GM10248 (cell line): ENCODE data around the gene ZNF268.

Experiments used
- CTCF ChIA-PET: fragments of 300-600 bp; sonication (Branson Sonifier 250); formaldehyde crosslinking; extraction: SDS; loops from one replicate; lab custom pipeline; 2021; ENCODE audit warnings: antibody characterized with exemption; lab: Yijun Ruan, JAX
- POLR2A ChIA-PET: fragments of 350-650 bp; sonication (Branson Sonifier 250); formaldehyde crosslinking; extraction: SDS; loops from one replicate; lab custom pipeline; 2020; ENCODE audit warnings: antibody characterized with exemption; lab: Yijun Ruan, JAX
- DNase-seq: peaks from one replicate; pipeline ENCODE4 v3.0.0; 2012; ENCODE audit errors: extremely low spot score
- TF ChIP-seq, protein P1 (sequence below): IDR thresholded peaks from 2 replicates; pipeline ENCODE4 v1.5.1; 2012; ENCODE audit warnings: mild to moderate bottlenecking, low read depth; ENCODE audit errors: extremely low read depth, missing control alignments, control extremely low read depth

ZNF268 gene

DNA sequence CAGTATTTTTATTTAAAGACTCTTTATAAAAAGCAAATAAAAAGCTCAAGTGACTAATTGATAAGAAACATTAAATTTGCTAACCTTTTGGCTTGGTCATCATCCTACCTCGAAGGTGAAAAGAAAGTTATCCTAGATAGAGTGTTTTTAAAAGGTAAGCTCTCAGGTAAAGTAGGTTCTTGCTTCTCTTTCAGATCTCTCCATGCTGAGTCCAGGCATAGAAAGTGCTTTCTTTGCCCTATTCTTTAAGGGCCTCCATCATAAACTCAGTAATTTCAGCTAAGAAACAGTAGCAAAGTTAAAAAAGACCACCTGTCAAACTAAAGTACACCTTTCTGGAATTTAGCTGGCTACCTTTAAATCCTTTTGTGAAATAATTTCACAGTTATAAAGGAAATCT, 75.0 kb downstream of the ZNF268 start:
- DNase-seq = no peak
- CTCF ChIA-PET = no interaction called here
- TF ChIP-seq, protein P1, sequence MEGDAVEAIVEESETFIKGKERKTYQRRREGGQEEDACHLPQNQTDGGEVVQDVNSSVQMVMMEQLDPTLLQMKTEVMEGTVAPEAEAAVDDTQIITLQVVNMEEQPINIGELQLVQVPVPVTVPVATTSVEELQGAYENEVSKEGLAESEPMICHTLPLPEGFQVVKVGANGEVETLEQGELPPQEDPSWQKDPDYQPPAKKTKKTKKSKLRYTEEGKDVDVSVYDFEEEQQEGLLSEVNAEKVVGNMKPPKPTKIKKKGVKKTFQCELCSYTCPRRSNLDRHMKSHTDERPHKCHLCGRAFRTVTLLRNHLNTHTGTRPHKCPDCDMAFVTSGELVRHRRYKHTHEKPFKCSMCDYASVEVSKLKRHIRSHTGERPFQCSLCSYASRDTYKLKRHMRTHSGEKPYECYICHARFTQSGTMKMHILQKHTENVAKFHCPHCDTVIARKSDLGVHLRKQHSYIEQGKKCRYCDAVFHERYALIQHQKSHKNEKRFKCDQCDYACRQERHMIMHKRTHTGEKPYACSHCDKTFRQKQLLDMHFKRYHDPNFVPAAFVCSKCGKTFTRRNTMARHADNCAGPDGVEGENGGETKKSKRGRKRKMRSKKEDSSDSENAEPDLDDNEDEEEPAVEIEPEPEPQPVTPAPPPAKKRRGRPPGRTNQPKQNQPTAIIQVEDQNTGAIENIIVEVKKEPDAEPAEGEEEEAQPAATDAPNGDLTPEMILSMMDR = no peak
- POLR2A ChIA-PET = no interaction called here

DNA sequence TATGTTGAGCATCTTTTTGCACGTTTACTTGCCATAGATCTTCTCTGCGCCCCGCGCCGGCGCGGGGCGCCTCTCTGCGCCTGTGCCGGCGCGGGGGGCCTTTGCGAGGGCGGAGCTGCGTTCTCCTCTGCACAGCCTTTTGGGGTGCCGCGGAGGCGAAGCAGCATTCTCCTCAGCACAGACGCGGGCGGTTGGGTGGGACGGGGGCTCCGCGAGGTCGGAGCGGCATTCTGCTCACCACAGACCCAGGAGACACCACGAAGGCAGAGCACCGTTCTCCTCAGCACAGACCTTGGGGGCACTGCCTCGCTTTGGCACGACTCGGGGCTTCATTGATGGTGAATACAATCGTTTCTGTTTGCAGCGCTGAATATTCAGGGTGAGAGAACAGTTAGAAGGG, 82.9 kb downstream of the ZNF268 start:
- CTCF ChIA-PET = no interaction called here
- DNase-seq = no peak
- TF ChIP-seq, protein P1 = no peak
- POLR2A ChIA-PET = no interaction called here
